Epithelial cell of esophagus (primary cell): ENCODE results near the gene RNF114.
"Not testable (repeated sequence)": the region's sequence is repeated elsewhere in the genome, so short reads cannot be mapped to it uniquely, and the experiment has no call there.

ENCODE experiments used
- DNase-seq: peaks from one replicate; pipeline ENCODE4 v3.0.0; 2010; ENCODE audit warnings: low read depth
- H3K4me3 ChIP-seq: 2 replicates; pipeline ENCODE4 v1.5.1; 2011; ENCODE audit warnings: mild to moderate bottlenecking, low read length, control low read depth
- CTCF ChIP-seq: IDR thresholded peaks from 2 replicates; pipeline ENCODE4 v1.5.1; 2011; ENCODE audit warnings: low read depth, mild to moderate bottlenecking, low read length, control low read depth, inconsistent platforms; ENCODE audit not compliant: insufficient read depth; ENCODE audit errors: missing control alignments

RNF114 gene

GRCh38 chr20:49894073-49894470 is 42.1 kb upstream of the RNF114 start:
- H3K4me3 ChIP-seq: no peak overlapping the region
- no peak for DNase-seq
- TF ChIP-seq CTCF: no peak

GRCh38 chr20:49895474-49896093 is 40.6 kb upstream of the RNF114 start:
- DNase-seq, H3K4me3 ChIP-seq: not testable (repeated sequence)

- H3K4me3 ChIP-seq: no peak overlapping the region
- TF ChIP-seq CTCF: no peak
- no peak for DNase-seq
Measured at GRCh38 chr20:49896204-49896603, 40.0 kb upstream of the RNF114 start.

- no peak for DNase-seq
- TF ChIP-seq CTCF: no peak
- H3K4me3 ChIP-seq: no peak overlapping the region
Measured at GRCh38 chr20:49899541-49900383, 36.4 kb upstream of the RNF114 start.

- TF ChIP-seq CTCF: no peak
- no peak for DNase-seq
- no peak overlapping the region for H3K4me3 ChIP-seq
Measured at GRCh38 chr20:49901588-49901987, 34.6 kb upstream of the RNF114 start.

GRCh38 chr20:49904440-49905214 is 31.6 kb upstream of the RNF114 start:
- no peak overlapping the region for H3K4me3 ChIP-seq
- no peak for TF ChIP-seq CTCF
- DNase-seq: no peak

GRCh38 chr20:49905415-49906091 is 30.6 kb upstream of the RNF114 start:
- no peak overlapping the region for H3K4me3 ChIP-seq
- no peak for DNase-seq
- no peak for TF ChIP-seq CTCF
